ENCODE measurements around the gene SLC43A1.
"Not testable (repeated sequence)": the region's sequence is repeated elsewhere in the genome, so short reads cannot be mapped to it uniquely, and the experiment has no call there.

Gene SLC43A1

GRCh38 chr11:57515332-57516060 is at the start of gene SLC43A1:
Gene SLC43A1 (minus strand): TSS chr11:57515702. CDS start chr11:57514111, 1,591 bp downstream.
- DNase-seq = no peak

- no peak for DNase-seq
Measured at GRCh38 chr11:57562596-57562995, 47.1 kb upstream of the SLC43A1 start.

- DNase-seq = no peak
Measured at GRCh38 chr11:57560146-57560545, 44.6 kb upstream of the SLC43A1 start.

DNA sequence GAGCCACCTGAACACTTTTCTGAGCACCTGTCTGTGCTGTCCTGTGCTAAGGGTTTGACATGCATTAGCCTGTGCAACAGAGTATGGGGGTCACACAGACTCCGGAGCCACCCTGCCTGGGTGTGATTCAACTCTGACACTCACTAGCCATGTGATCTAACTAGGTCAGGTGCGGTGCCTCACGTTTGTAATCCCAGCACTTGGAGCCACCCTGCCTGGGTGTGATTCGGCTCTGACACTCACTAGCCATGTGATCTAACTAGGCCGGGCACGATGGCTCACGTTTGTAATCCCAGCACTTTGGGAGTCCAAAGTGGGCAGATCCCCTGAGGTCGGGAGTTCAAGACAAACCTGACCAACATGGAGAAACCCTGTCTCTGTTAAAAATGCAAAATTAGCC is 40.5 kb upstream of the SLC43A1 start:
- DNase-seq = no peak

GRCh38 chr11:57555393-57555792 is 39.9 kb upstream of the SLC43A1 start:
- no peak for DNase-seq

GRCh38 chr11:57552479-57552878 is 37.0 kb upstream of the SLC43A1 start:
- DNase-seq = no peak

- DNase-seq = no peak
Measured at GRCh38 chr11:57551941-57552340, 36.4 kb upstream of the SLC43A1 start.

DNA sequence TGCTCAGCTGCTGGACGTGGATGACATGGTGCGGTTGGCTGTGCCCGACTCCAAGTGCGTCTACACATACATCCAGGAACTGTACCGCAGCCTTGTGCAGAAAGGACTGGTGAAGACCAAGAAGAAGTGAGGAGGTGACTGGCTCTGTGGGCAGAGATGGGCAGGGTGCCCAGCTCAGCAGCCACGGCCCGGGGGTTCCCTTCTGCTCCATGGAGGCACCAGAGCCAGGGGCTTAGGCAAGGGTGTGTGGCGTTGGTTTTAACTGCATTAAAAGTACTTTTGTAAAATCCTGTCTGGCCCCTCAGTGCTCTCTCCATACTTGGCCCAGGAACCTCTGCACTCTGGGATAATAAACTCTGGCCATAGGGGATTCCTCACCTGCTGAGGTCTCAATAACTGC is 34.5 kb upstream of the SLC43A1 start:
- no peak for DNase-seq

DNA sequence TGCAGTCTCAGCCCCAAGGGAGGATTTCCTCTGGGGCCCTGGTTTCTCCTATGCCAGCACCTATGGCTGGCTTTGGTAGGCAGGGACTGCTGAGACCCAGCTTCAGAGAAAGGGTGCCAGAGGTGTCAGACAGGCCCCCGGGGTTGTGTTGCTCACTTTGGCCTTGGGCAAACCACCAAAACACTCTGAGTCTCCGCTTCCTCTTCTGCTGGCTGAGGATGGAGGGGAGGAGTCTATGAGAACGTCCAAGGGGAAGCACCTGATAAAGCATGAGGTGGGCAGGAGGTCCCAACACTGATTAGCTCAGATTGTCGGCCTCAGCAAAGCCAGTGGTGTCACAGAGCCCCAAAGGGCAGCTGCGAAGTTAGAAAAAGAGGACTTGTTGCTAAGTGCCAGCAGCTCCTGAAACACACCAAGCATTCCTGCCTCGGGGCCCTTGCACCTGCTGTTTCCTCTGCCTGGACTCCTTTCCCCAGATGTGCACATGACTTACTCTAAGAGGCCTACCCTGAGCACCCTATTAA is 32.4 kb upstream of the SLC43A1 start:
- no peak for DNase-seq

DNA sequence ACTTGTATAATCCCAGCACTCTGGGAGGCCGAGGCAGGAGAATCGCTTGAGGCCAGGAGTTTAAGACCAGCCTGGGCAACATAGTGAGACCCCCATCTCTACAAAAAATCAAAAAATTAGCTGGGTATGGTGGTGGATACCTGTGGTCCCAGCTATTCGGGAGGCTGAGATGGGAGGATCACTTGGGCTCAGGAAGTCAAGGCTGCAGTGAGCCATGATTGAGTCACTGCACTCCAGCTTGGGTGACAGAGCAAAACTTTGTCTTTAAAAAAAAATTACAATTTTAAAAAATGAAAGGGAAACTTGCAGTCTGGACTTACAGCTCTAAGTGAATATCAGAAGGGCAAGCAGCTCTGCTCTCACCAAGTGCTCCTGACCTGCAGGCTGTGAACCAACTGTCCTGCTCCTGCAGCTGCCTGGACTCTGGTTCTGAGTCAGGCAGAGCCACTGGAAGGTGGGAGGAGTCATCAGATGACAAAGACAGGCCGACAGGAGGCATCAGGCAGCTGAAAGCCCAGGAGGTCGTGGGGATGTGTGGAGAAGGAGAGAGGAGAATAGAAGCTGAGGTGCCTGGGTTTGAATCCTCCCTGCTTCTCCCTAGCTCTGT is 31.5 kb upstream of the SLC43A1 start:
- DNase-seq = no peak

DNA sequence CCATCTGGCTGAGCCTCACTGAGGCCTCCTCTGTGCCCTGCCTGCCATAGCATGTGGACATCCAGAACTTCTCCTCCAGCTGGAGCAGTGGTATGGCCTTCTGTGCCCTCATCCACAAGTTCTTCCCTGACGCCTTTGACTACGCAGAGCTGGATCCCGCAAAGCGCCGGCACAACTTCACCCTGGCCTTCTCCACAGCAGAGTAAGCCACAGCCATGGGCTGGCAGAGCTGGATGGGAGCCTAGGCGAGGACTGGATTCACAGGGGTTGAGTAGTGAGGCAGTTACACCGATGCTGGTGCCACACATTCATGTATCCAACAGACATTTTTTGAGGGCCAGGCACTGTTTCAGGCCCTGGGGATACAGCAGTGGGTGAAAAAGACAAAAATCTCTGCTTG is 30.9 kb upstream of the SLC43A1 start:
- no peak for DNase-seq

- no peak for DNase-seq
Measured at GRCh38 chr11:57545883-57546282, 30.4 kb upstream of the SLC43A1 start.

DNA sequence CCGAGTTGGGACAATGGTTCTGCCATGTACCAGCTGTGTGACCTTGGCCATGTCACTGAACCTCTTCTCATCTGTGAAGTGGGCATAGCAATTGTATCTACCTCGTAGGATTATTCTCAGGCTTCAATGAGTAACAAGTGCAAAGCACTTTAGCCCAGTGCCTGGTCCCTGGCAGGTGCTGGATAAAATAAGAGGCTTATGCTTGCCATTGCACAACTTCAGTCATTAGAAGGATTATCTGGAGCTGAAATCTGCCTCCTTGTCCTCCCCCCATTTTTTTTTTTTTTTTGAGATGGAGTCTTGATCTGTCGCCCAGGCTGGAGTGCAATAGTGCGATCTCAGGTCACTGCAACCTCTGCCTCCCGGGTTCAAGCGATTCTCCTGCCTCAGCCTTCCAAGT is 29.1 kb upstream of the SLC43A1 start:
- no peak for DNase-seq

- no peak for DNase-seq
Measured at GRCh38 chr11:57543593-57543992, 28.1 kb upstream of the SLC43A1 start.

GRCh38 chr11:57542582-57542981 is 27.1 kb upstream of the SLC43A1 start:
- no peak for DNase-seq

DNA sequence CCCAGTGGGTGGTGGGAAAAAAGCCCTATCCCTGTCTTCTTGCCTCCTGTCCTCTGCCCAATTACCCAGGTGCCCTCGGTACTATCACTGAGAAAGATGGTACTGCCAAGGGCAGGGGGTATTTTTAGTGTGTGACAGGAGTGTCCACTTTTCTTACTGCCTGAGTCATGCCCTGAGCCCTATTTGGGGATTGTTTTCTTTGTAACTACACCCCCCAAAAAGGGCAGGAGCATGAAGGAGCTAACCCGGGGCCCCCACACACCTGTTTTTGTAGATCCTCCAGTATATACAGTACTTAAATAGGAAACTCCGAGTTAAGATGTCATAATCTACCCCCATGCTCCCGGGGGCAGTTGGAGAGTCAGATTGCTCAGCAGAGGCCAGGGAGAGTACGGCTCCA is 25.7 kb upstream of the SLC43A1 start:
- DNase-seq = no peak

- no peak for DNase-seq
Measured at GRCh38 chr11:57539342-57539741, 23.8 kb upstream of the SLC43A1 start.

DNA sequence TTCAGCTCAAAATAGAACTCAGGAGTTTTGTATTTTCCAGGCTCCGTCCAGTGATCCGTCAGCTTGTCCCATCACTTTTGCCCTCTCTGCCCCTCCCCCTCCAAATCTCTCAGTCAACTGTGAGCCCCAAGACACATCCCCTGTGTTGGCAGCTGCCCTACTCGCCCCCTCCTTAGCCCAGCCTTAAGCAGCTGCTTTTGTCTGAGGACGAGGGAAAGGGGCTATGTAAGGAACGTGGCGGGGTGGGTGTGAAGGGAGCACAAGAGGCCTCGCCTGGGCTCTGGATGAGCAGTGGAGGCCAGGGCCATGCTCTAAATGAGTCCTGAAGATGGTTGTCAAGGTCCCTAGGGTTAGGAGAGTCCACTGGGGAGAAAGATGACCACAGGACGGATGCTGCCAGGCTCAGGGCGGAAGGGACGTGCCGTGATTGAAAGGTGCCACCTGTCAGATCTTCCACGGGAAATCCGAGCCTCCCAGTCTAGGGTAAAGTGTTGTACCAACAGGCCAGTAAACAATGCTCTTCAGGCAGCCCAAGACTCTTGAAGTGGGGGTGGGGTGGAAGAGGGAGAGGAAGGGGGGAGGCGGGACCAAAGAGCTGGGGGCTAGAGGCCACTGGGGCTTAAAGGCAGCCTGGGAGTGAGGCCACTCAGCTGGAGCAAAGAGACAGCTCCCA is 21.6 kb upstream of the SLC43A1 start, which contains the start of gene SMTNL1:
Gene SMTNL1, plus strand, starts transcription at position 649 of the 673 bp plus-strand sequence. CDS start 5,048 bp downstream, outside the sequence.
- DNase-seq = no peak

DNA sequence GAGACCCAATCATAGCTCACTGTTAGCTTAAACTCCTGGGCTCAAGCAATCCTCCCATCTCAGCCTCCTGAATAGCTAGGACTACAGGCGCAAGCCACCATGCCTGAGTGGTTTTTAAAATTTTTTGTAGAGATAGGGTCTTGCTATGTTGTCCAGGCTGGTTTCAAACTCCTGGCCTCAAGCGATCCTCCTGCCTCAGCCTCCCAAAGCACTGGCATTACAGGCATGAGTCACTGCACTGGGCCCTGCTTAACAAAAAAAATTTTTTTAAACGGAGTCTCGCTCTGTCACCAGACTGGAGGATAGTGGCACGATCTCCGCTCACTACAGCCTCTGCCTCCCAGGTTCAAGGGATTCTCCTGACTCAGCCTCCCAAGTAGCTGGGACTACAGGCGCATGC is 18.9 kb upstream of the SLC43A1 start:
- DNase-seq = not testable (repeated sequence)

DNA sequence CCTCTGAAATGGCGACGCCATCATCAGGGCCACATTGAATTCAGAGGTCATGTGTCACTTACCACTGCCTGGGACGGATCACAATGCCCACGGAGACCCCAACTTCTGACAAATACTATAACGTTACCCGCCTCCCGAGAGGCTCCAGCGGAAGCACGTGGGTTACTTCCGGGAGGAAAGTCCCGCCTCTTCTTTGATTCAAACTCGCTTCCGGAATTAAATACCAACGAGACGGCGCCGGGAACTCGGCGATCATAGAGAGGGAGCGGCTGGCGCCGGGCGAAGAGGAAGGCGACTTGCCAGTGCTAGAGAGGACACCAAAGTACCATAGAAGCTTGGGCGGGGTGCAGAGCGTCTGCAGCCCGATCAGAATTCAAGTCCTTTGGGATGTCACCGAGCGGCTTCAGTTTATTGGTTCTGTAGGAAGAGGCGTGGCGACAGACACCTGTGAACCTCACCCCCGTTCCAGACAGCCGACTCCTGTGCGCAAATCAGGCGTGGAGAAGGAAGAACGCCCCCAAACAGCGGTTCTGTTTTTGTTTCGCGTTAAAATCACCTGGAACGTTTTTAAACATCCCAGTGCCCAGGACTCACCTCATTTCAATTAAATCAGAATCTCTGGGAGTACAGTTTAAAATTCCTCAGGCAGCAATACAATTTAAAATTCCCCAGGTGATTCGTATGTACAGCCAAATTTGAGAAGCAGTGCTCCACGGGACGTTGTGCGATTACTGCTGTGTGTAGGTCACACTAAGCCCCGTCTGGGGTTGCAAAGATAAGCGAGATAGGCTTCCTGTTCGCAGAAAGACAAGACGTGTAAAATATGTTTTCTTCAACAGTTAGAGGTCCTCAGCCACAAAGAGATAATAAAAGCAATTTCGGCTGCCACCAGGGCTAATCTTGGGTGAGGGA is 15.3 kb upstream of the SLC43A1 start, which contains the start of gene TIMM10:
Gene TIMM10, minus strand, starts transcription at position 159 of the 912 bp plus-strand sequence. CDS start 565 bp downstream, outside the sequence.
- peak; percentile 97 for DNase-seq

- DNase-seq = no peak
Measured at GRCh38 chr11:57530215-57530595, 14.7 kb upstream of the SLC43A1 start.

DNA sequence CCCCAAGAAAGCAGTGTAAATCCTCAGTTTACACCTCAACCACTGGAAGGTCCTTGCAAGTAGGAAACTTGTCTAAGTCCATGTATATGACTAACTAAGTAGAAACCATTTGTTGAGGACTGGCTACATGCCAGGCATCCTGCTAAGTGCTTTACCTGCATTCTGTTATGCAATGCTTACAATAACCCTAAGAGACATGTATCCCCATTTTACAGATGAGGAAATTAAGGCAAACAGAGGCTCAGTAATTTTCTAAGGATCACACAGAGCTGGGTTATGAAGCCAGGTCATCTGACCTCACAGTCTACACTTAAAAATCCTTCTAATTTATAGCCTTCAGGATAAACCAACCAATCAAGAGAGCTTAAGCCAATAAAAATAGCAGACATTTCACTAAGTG is 13.5 kb upstream of the SLC43A1 start:
- DNase-seq = no peak
